Endothelial cell of umbilical vein (primary cell): ENCODE results near the gene CRLF1. TPM values are rescaled to one million over a fixed set of nuclear protein-coding genes. Genes with fewer than 3 reads are reported as not detected.

Source experiments
- BruUV-seq: library from RNA; stranded (reverse); fragments of 400-500 nt; replicated peaks from 2 replicates; lab custom pipeline; 2021; lab: Mats Ljungman, UMichigan
- CTCF ChIA-PET: fragments of 300-600, 350-600 bp; sonication (Branson Sonifier 250); formaldehyde crosslinking; loops from one replicate; lab custom pipeline; 2021; ENCODE audit warnings: antibody characterized with exemption, inconsistent platforms; lab: Charles Lee
- POLR2A ChIA-PET: fragments of 300-600, 350-600 bp; sonication (Branson Sonifier 250); formaldehyde crosslinking; loops from one replicate; lab custom pipeline; 2021; ENCODE audit warnings: antibody characterized with exemption, inconsistent platforms; lab: Charles Lee
- DNase-seq: peaks from one replicate; pipeline ENCODE4 v3.0.0-alpha.2; 2011; ENCODE audit warnings: low read depth, low spot score
- FAIRE-seq: peaks from 2 replicates; lab custom pipeline; 2011; peaks lifted over from hg19 to GRCh38; lab: Jason Lieb, UNC
- H2AFZ ChIP-seq: 2 replicates; pipeline ENCODE4 v1.6.0; 2012; ENCODE audit warnings: low read depth, low read length, control low read depth, inconsistent platforms
- H3K27ac ChIP-seq: 2 replicates; pipeline ENCODE4 v1.5.1; 2011; ENCODE audit warnings: low read depth, mild to moderate bottlenecking, control low read depth, low read length, moderate library complexity; ENCODE audit not compliant: insufficient read depth
- H3K27me3 ChIP-seq, 2 experiments: 2 replicates each; pipeline versions ENCODE4 v1.6.0 to v1.6.1; 2011; ENCODE audit warnings: low read length in 2 of 2, mixed read lengths in 1 of 2; ENCODE audit not compliant: control insufficient read depth in 2 of 2, insufficient read depth in 2 of 2
- H3K36me3 ChIP-seq, 2 experiments: 2 replicates in 1 of 2; 3 replicates in 1 of 2; pipeline ENCODE4 v1.5.1; 2011; ENCODE audit warnings: low read length in 2 of 2, mild to moderate bottlenecking in 1 of 2, moderate library complexity in 1 of 2; ENCODE audit not compliant: control insufficient read depth in 2 of 2, insufficient read depth in 2 of 2; ENCODE audit errors: extremely low read depth in 1 of 2
- H3K4me1 ChIP-seq: 3 replicates; pipeline ENCODE4 v1.5.1; 2011; ENCODE audit warnings: mild to moderate bottlenecking, low read length; ENCODE audit not compliant: control insufficient read depth, insufficient read depth; ENCODE audit errors: extremely low read depth
- H3K4me2 ChIP-seq: 2 replicates; pipeline ENCODE4 v1.6.1; 2011; ENCODE audit warnings: low read length, control low read depth, mixed read lengths; ENCODE audit not compliant: insufficient read depth
- H3K4me3 ChIP-seq, 3 experiments: fragments of 200-600 bp in 1 of 3; sonication (generic), shearing (Covaris generic) in 1 of 3; replicated peaks in 1 of 3; 2 replicates each; pipeline ENCODE4 v1.5.1; 2011 to 2016; ENCODE audit warnings: control low read depth in 3 of 3, low read length in 3 of 3, mild to moderate bottlenecking in 2 of 3, inconsistent platforms in 1 of 3, low read depth in 1 of 3, moderate library complexity in 1 of 3; ENCODE audit not compliant: insufficient read depth in 1 of 3
- H3K79me2 ChIP-seq: 2 replicates; pipeline ENCODE4 v1.6.0; 2012; ENCODE audit warnings: low read length, inconsistent platforms; ENCODE audit not compliant: control insufficient read depth, insufficient read depth
- H3K9ac ChIP-seq: replicated peaks from 2 replicates; pipeline ENCODE3; 2011; ENCODE audit warnings: low read length, control low read depth; ENCODE audit not compliant: insufficient read depth; ENCODE audit errors: extremely low read depth
- H3K9me1 ChIP-seq: replicated peaks from 3 replicates; pipeline ENCODE4 v1.6.0; 2011; ENCODE audit warnings: mild to moderate bottlenecking, low read length; ENCODE audit not compliant: control insufficient read depth, insufficient read depth; ENCODE audit errors: extremely low read depth
- H3K9me3 ChIP-seq: replicated peaks from 2 replicates; pipeline ENCODE4 v1.5.1; 2012; ENCODE audit warnings: low read length, inconsistent platforms; ENCODE audit not compliant: control insufficient read depth, insufficient read depth
- H4K20me1 ChIP-seq: replicated peaks from 2 replicates; pipeline ENCODE3; 2011; ENCODE audit warnings: mild to moderate bottlenecking, low read length; ENCODE audit not compliant: control insufficient read depth, insufficient read depth; ENCODE audit errors: extremely low read depth
- CTCF ChIP-seq, 2 donors: IDR thresholded peaks; 1 replicate in 1 of 2; 2 replicates in 1 of 2; pipeline ENCODE4 v1.5.1; 2011; ENCODE audit warnings: low read length in 2 of 2, mild to moderate bottlenecking in 2 of 2, moderate library complexity in 2 of 2, control low read depth in 1 of 2, inconsistent platforms in 1 of 2, low read depth in 1 of 2; ENCODE audit not compliant: insufficient read depth in 1 of 2; ENCODE audit errors: extremely low read depth in 1 of 2
- GATA2 ChIP-seq: IDR thresholded peaks from 2 replicates; pipeline ENCODE4 v1.7.0; 2011; ENCODE audit warnings: low read depth, mild to moderate bottlenecking, moderate library complexity, mixed read lengths, low read length; ENCODE audit not compliant: insufficient read length, insufficient read depth
- JUN ChIP-seq: IDR thresholded peaks from 2 replicates; pipeline ENCODE4 v1.6.1; 2011; ENCODE audit warnings: borderline replicate concordance, low read depth; ENCODE audit not compliant: insufficient read length, insufficient read depth
- POLR2A ChIP-seq: IDR thresholded peaks from 2 replicates; pipeline ENCODE4 v1.6.1; 2012; ENCODE audit warnings: low read depth, mild to moderate bottlenecking, control low read depth, low read length
- POLR2AphosphoS5 ChIP-seq: IDR thresholded peaks from 2 replicates; pipeline ENCODE4 v1.6.1; 2012; ENCODE audit warnings: low read depth, mild to moderate bottlenecking, control low read depth, low read length, moderate library complexity; ENCODE audit not compliant: insufficient read depth
- dilution Hi-C: fragments of 300-500 bp; cut with MboI; formaldehyde crosslinking; loops from one replicate; pipeline ENCODE4 v1.15.0; 2019; ENCODE audit warnings: low sequenced_read_pairs; ENCODE audit not compliant: extremely low pct_ligation_motif_present
- intact Hi-C: fragments of 100-400 bp; cut with micrococcal nuclease; formaldehyde crosslinking; loops from one replicate; pipeline ENCODE4 v1.10.0; 2022
- polyA plus RNA-seq, 4 experiments: library from polyadenylated mRNA; depleted of rRNA in 3 of 4; stranded (reverse) in 3 of 4; unstranded in 1 of 4; fragments of >200 nt; gene quantifications; 2 replicates each; pipeline versions ENCODE4 v1.2.1 to v1.2.3, GENCODE V29; 2011 to 2012; ENCODE audit warnings: missing spikeins in 1 of 4
- total RNA-seq: library from RNA; stranded (reverse); gene quantifications from 2 replicates; pipeline ENCODE4 v1.2.3, GENCODE V29; 2021

CRLF1 gene
- total and polyA plus RNA-seq, 2 donors (not counting 3 experiments of a cell fraction or from before 2014, with no cell fraction given): 0.18 TPM; not detected in 1

GRCh38 chr19:18594824-18595373, 11.7 kb downstream of the CRLF1 start:
- Histone ChIP-seq H3K4me2 (peak overlapping the region; percentile 41), H3K4me1 (peaks cover 7% of the 10 kb centered on the region), H3K27ac (no peak overlapping the region), H3K36me3 (peaks cover 0 to 2% of the 10 kb centered on the region in 2 experiments), H3K27me3 (no peaks in the 10 kb centered on the region), H2AFZ (peak overlapping the region; percentile 36), H3K9ac (no peak overlapping the region), H3K9me1 (no peaks in the 10 kb centered on the region), H3K4me3 (no peak overlapping the region), H3K79me2 (no peaks in the 10 kb centered on the region), H3K9me3 (no peaks in the 10 kb centered on the region), H4K20me1 (no peaks in the 10 kb centered on the region)
- DNase-seq (no peak), FAIRE-seq (no peak)
- no TSS peak for BruUV-seq
- no peak for TF ChIP-seq POLR2AphosphoS5
- TF ChIP-seq JUN: no peak
- no peak for TF ChIP-seq GATA2
- TF ChIP-seq POLR2A: no peak
- TF ChIP-seq CTCF (IDR thresholded peaks at IDR 0.05; ENCODE audit: extremely low read depth in 1 of 2, insufficient read depth in 1 of 2, low read depth in 1 of 2, low read length in 2 of 2): no peak
- dilution Hi-C loops: no loop called here
- intact Hi-C loops: loop anchor here (1.0 kb wide), 4 partner anchors 80 to 324 kb away; partner anchors contain the start of genes COPE and DDX49
- ChIA-PET POLR2A (no interaction called here), CTCF (interaction anchor here (0.9 to 4.4 kb wide), 13 partner anchors 20 to 392 kb away, joined by 3 to 65 read pairs (median 6); no protein-coding TSS in a partner anchor)
